ENCODE data around the gene CNTLN.
"Not testable (repeated sequence)": the region's sequence is repeated elsewhere in the genome, so short reads cannot be mapped to it uniquely, and the experiment has no call there.

Gene CNTLN

DNA sequence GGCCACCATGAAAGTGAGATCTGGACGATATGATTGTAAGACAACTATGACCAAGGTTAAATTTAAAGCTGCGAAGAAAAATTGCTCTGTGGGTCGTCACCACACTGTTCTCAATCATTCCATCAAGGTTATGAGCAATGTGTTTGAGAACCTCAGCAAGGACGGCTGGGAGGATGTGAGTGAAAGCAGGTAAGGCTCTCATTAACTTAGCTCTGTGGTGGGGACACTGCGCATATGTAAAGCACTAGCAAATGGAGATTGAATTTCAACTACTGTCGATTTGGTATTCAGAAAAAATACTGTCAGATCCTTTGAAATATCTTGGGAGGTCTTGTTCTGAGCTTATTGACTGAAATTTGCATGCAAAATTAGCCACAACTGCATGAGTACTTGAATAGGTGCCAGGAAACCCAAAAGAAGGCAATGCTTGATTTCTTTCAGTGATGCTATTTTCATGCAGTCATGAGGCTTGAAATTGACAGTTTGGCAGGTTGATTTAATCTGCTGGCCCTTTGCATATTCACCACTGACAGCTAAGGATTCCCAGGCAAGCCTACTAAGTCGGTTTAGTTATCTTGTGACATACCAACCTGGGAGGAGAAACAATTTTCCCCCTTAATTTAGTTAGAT, 260.2 kb downstream of the CNTLN start:
- in situ Hi-C loops (cut with MboI; ENCODE audit: low sequenced_read_pairs, unreplicated experiment): no loop called here
- no peak for DNase-seq (ENCODE audit: low spot score)
- TF ChIP-seq, protein P1, sequence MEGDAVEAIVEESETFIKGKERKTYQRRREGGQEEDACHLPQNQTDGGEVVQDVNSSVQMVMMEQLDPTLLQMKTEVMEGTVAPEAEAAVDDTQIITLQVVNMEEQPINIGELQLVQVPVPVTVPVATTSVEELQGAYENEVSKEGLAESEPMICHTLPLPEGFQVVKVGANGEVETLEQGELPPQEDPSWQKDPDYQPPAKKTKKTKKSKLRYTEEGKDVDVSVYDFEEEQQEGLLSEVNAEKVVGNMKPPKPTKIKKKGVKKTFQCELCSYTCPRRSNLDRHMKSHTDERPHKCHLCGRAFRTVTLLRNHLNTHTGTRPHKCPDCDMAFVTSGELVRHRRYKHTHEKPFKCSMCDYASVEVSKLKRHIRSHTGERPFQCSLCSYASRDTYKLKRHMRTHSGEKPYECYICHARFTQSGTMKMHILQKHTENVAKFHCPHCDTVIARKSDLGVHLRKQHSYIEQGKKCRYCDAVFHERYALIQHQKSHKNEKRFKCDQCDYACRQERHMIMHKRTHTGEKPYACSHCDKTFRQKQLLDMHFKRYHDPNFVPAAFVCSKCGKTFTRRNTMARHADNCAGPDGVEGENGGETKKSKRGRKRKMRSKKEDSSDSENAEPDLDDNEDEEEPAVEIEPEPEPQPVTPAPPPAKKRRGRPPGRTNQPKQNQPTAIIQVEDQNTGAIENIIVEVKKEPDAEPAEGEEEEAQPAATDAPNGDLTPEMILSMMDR (IDR thresholded peaks at IDR 0.05; ENCODE audit: borderline replicate concordance, control extremely low read depth, extremely low read depth, insufficient read depth, missing control alignments): no peak

DNA sequence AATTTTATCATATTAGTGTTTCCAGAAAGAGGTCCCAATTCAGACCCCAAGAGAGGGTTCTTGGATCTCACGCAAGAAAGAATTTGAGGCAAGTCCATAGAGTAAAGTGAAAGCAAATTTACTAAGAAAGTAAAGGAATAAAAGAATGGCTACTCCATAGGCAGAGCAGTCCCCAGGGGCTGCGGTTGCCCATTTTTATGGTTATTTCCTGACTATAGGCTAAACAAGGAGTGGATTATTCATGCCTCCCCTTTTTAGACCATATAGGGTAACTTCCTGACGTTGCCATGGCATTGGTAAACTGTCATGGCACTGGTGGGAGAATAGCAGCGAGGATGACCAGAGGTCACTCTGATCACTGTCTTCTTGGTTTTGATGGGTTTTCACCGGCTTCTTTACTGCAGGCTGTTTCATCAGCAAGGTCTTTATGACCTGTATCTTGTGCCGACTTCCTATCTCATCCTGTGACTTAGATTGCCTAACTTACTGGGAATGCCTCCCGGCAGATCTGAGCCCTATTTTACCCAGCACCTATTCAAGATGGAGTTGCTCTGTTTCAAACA, 262.4 kb downstream of the CNTLN start:
- DNase-seq (ENCODE audit: low spot score); in situ Hi-C loops (cut with MboI; ENCODE audit: low sequenced_read_pairs, unreplicated experiment): not testable (repeated sequence)

DNA sequence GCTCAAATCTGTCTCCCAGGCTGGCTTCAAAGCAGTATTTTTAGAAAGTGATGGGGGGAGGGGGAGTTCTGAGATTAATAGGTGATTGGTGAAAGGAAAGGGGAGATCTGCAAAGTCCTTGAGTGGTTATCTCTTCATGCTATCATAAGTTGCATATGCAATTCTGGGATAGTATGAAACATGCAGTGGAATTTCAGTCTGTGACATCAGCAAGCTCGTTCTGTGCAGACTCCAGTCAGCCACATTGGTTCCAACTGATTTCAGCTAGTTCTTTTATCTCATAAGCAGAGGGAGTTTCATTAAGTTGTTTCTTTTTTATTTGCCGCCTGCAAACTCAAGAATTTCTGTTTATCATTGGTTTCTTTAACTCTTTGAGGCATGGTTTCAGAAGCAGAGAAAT, 263.5 kb downstream of the CNTLN start:
- no peak for DNase-seq (ENCODE audit: low spot score)
- TF ChIP-seq, protein P1 (IDR thresholded peaks at IDR 0.05; ENCODE audit: borderline replicate concordance, control extremely low read depth, extremely low read depth, insufficient read depth, missing control alignments): no peak
- in situ Hi-C loops (cut with MboI; ENCODE audit: low sequenced_read_pairs, unreplicated experiment): no loop called here

DNA sequence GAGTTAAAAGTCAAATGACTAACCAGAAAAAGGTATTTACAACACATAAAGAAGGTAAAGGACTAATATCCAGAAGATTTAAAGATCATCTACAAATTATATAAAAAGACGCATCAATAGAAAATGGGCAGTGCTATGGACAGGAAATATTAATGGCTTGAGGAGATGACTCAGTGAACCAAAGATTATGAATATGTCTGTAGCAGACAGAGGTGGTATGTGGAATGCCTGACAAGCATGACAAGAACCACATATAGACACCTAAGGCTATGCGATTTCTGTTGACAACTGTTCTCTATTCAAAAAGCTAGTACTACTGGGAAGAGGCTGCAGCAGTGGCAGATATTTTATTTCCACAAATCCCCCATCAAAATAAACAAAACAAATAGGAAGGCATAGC, 267.0 kb downstream of the CNTLN start:
- TF ChIP-seq, protein P1 (IDR thresholded peaks at IDR 0.05; ENCODE audit: borderline replicate concordance, control extremely low read depth, extremely low read depth, insufficient read depth, missing control alignments): no peak
- in situ Hi-C loops (cut with MboI; ENCODE audit: low sequenced_read_pairs, unreplicated experiment): no loop called here
- no peak for DNase-seq (ENCODE audit: low spot score)

DNA sequence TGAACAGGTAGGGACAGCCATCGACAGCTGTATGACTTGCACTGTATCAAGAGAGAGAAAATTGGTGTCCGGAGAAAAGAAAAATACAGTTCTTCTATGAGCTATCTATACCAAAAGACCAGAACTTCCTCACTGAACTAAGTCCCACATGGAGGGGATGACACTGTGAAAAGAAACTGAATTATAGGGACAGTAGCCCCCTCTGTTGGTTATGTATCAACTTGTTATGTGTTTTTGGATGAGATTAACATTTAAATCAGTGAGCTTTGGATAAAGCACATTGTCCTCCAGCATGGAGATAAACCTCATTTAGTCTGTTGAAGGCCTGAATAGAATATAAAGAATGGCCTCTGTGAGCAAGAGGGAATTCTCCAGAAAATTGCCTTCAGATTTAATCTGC, 267.5 kb downstream of the CNTLN start:
- DNase-seq (ENCODE audit: low spot score): no peak
- TF ChIP-seq, protein P1 (IDR thresholded peaks at IDR 0.05; ENCODE audit: borderline replicate concordance, control extremely low read depth, extremely low read depth, insufficient read depth, missing control alignments): no peak
- in situ Hi-C loops (cut with MboI; ENCODE audit: low sequenced_read_pairs, unreplicated experiment): no loop called here

DNA sequence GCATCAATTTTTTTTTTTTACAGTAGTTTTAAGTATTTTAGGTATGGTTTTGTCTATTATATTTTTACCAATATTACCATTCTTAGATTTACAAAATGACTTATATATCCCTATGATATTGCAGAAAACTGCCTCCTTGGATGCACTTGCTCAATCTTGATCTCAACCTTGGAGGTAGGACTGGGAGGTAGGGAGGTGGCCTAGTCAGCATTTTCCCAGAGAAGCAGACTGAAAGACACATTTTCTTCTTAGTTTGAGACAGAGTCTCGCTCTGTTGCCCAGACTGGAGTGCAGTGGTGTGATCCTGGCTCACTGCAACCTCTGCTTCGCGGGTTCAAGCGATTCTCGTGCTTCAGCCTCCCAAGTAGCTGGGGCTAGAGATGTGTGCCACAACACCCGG, 268.7 kb downstream of the CNTLN start:
- no peak for DNase-seq (ENCODE audit: low spot score)
- in situ Hi-C loops (cut with MboI; ENCODE audit: low sequenced_read_pairs, unreplicated experiment): no loop called here
- TF ChIP-seq, protein P1 (IDR thresholded peaks at IDR 0.05; ENCODE audit: borderline replicate concordance, control extremely low read depth, extremely low read depth, insufficient read depth, missing control alignments): no peak

DNA sequence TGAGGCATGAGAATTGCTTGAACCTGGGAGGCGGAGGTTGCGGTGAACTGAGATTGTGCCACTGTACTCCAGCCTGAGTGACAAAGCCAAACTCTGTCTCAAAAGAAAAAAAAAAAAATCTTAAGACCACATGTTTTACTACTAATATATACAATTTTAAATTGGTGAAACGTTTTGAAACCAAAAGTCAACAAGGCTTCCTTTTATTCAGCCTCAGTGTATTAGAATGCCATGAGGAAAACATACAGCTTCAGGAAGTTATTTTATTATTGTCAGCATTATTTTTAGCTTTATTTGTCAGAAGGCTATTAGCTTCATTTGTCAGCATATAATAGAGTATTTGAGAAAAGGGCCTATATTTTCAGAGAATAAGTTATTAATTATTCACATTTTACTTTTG, 280.1 kb downstream of the CNTLN start:
- in situ Hi-C loops (cut with MboI; ENCODE audit: low sequenced_read_pairs, unreplicated experiment): no loop called here
- no peak for DNase-seq (ENCODE audit: low spot score)
- TF ChIP-seq, protein P1 (IDR thresholded peaks at IDR 0.05; ENCODE audit: borderline replicate concordance, control extremely low read depth, extremely low read depth, insufficient read depth, missing control alignments): no peak

Data from GM13976 (cell line).